ENCODE results near the gene GHDC.
"Not testable (repeated sequence)": the region's sequence is repeated elsewhere in the genome, so short reads cannot be mapped to it uniquely, and the experiment has no call there.

GHDC gene, protein sequence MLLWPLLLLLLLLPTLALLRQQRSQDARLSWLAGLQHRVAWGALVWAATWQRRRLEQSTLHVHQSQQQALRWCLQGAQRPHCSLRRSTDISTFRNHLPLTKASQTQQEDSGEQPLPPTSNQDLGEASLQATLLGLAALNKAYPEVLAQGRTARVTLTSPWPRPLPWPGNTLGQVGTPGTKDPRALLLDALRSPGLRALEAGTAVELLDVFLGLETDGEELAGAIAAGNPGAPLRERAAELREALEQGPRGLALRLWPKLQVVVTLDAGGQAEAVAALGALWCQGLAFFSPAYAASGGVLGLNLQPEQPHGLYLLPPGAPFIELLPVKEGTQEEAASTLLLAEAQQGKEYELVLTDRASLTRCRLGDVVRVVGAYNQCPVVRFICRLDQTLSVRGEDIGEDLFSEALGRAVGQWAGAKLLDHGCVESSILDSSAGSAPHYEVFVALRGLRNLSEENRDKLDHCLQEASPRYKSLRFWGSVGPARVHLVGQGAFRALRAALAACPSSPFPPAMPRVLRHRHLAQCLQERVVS

DNA sequence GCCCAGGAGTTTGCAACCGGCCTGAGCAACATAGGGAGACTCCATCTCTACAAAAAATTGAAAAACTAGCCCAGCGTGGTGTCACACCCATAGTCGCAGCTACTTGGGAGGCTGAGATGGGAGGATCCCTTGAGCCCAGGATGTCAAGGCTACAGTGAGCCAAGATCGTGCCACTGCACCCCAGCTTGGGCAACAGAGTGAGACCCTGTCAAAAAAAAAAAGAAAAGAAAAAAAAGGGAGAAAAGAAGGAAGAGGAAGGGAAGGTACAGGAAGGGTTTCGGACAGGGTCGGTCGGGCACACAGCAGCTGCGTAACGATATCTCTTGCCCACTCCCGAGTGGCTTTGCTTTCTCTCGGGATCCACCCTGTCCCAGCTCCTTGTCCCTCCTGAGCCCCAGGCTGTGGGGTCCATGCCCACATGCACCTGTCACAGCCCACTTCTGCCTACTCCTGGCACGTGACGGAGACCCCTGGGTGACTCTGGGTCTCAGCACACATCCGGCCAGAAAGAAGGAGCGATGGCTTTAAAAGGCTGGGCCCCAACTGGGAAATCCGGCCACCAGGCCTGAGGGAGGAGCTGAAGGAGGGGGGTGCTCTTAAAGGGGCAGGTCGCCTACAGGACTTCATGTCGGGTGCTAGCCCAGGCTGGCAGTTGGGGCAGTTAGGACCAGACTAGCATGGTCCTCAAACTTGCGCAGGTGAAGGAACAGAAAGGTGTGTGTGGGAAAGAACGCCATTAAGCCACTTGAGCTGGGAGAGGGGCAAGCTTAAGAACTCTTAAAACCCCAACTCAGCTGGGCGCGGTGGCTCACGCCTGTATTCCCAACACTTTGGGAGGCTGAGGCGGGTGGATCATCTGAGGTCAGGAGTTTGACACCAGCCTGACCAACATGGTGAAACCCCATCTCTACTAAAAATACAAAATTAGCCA is at the start of gene GHDC:
GHDC (minus strand) TSS at position 526 of the 931 bp plus-strand sequence. CDS start 913 bp downstream, outside the sequence.
- H3K4me3 ChIP-seq (ENCODE audit: low read depth, low read length) = peak within 1 kb of the TSS; percentile 69
- TF ChIP-seq, protein P1, sequence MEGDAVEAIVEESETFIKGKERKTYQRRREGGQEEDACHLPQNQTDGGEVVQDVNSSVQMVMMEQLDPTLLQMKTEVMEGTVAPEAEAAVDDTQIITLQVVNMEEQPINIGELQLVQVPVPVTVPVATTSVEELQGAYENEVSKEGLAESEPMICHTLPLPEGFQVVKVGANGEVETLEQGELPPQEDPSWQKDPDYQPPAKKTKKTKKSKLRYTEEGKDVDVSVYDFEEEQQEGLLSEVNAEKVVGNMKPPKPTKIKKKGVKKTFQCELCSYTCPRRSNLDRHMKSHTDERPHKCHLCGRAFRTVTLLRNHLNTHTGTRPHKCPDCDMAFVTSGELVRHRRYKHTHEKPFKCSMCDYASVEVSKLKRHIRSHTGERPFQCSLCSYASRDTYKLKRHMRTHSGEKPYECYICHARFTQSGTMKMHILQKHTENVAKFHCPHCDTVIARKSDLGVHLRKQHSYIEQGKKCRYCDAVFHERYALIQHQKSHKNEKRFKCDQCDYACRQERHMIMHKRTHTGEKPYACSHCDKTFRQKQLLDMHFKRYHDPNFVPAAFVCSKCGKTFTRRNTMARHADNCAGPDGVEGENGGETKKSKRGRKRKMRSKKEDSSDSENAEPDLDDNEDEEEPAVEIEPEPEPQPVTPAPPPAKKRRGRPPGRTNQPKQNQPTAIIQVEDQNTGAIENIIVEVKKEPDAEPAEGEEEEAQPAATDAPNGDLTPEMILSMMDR (conservative IDR thresholded peaks at IDR 0.05; ENCODE audit: low read depth, low read length) = no peak
- peak; percentile 81 for DNase-seq (ENCODE audit: low read depth)

DNA sequence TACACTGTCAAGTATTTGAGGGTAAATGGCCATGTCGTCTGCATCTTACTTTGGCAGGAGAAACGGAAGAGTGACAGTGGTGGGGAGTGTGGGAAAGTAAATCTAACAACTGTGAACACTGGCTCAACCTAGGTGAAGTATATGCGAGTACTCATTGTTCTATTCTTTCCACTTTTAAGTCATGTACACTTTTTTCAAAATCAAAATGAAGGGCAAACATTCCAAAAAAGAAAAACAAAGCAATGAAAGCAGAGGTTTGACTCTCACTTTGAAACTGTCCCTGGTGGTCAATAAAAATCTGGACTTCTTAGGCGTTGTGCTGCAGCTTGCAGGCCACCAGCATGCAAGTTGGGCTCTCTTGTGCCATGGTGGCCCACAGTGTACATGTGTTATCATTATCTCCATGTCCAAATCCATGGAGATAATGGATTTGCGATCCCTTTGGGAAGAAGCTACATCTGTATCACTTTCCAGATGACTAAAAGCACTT is 49.2 kb upstream of the GHDC start:
- no peak overlapping the region for H3K4me3 ChIP-seq (ENCODE audit: low read depth, low read length)
- DNase-seq (ENCODE audit: low read depth) = no peak
- TF ChIP-seq, protein P1 (conservative IDR thresholded peaks at IDR 0.05; ENCODE audit: low read depth, low read length) = no peak

DNA sequence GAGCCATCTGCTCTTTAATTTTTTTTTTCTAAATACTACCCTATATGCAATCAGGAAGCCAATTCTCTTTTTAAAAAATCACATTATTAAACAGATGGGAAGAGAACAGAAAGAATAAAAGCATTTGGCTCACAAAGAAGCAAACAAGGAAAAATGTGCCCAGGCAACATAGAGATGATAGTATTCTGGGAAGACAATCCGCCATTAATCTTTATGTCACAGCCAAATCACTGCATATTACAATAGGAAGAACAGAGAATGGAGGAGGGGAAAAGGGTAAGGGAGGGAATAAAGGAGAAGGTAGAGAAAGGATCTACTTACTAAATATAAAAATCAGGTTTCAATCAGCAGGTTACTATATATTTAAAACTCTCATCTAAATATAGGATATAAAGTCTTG is 47.6 kb upstream of the GHDC start:
- DNase-seq (ENCODE audit: low read depth) = no peak
- TF ChIP-seq, protein P1 (conservative IDR thresholded peaks at IDR 0.05; ENCODE audit: low read depth, low read length) = no peak
- no peak overlapping the region for H3K4me3 ChIP-seq (ENCODE audit: low read depth, low read length)

DNA sequence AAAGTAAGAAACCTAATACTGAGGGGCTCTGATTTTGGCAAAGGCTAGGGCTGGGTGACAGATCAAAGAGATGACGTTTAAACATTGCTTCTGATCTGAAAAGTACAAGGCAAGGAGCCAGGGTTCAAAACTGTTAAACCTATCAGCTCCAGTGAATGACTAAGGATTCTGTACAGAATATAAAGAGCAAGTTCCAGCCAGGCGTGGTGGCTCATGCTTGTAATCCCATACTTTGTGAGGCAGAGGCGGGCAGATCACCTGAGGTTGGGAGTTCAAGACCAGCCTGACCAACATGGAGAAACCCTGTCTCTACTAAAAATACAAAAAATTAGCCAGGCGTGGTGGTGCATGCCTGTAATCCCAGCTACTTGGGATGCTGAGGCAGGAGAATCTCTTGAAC is 46.6 kb upstream of the GHDC start:
- not testable (repeated sequence) for DNase-seq (ENCODE audit: low read depth)

DNA sequence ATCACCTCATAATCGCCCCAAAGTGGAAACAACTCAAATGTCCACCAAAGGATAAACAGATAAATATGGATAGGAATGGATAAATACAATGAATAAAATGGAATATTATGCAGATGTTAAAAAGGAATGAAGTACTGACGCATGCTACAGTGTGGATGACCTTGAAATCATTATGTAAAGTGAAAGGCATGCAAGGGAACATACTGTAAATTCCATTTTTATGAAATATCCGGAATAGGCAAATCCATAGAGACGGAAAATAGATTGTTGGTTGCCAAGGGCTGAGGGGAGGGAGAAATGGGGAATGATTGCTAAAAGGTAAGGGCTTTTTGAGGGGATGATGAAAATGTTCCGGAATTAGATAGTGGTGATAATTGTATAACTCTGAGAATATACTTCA is 45.9 kb upstream of the GHDC start:
- DNase-seq (ENCODE audit: low read depth) = no peak
- TF ChIP-seq, protein P1 (conservative IDR thresholded peaks at IDR 0.05; ENCODE audit: low read depth, low read length) = no peak
- no peak overlapping the region for H3K4me3 ChIP-seq (ENCODE audit: low read depth, low read length)

More for the DNA sequence above, 46.6 kb upstream of the GHDC start:
- H3K4me3 ChIP-seq (ENCODE audit: low read depth, low read length) = not testable (repeated sequence)

DNA sequence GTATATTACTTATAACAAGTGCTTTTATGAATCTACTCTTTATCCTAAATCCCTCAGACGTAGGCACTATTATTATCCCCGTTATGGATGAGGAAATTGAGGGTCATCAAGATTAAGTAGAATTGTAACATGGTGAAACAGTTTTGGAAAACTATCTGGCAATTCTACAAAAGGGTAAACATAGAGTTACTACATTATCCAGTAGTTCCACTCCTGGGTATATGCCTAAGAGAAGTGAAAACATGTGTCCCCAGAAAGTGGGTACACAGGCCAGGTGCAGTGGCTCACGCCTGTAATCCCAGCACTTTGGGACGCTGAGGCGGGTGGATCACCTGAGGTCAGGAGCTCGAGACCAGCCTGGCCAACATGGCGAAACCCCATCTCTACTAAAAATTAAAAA is 45.3 kb upstream of the GHDC start:
- not testable (repeated sequence) for H3K4me3 ChIP-seq (ENCODE audit: low read depth, low read length); DNase-seq (ENCODE audit: low read depth)

DNA sequence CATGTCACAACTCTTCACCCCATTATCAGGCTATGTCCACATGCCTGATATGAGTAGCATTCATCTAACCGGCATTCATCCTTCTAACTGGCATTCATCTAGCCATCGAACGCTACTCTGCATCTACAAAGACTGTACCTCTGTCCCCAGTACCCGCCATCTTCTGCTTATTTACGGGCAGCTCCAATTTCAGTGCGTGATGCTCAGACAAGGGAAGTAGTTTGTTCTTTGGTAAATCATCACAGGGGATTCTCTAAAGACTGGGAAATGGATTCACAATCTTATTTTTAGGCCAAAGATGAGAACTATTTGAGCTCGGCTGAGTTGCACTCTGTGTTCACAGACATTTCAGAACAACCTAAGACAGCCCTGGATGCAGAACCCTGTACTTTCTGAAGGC is 42.5 kb upstream of the GHDC start:
- TF ChIP-seq, protein P1 (conservative IDR thresholded peaks at IDR 0.05; ENCODE audit: low read depth, low read length) = no peak
- no peak overlapping the region for H3K4me3 ChIP-seq (ENCODE audit: low read depth, low read length)
- no peak for DNase-seq (ENCODE audit: low read depth)

All from choroid plexus epithelial cell (primary cell).